Renal pelvis (tissue), 4 donors: ENCODE measurements around the gene LIPN. TPM values are rescaled to one million over a fixed set of nuclear protein-coding genes. Genes with fewer than 3 reads are reported as not detected.

Experiments
- DNase-seq: peaks from one replicate; pipeline ENCODE4 v3.0.0-alpha.2; 2013
- polyA plus RNA-seq, 3 donors: library from polyadenylated mRNA; unstranded; fragments of 120-200 nt; gene quantifications; one replicate each; pipeline ENCODE4 v1.2.1, GENCODE V29; 2013; ENCODE audit not compliant: insufficient read length in 3 of 3

LIPN gene
- polyA plus RNA-seq, 3 donors, result not detected

- DNase-seq, result no peak
Measured at GRCh38 chr10:88782222-88782621, 22.4 kb downstream of the LIPN start.

GRCh38 chr10:88783724-88784123 lies 23.9 kb downstream of the LIPN start:
- DNase-seq, result no peak

- DNase-seq, result no peak
Measured at GRCh38 chr10:88786032-88786770, 26.4 kb downstream of the LIPN start.

- no peak for DNase-seq
Measured at GRCh38 chr10:88787463-88787862, 27.6 kb downstream of the LIPN start.

DNA sequence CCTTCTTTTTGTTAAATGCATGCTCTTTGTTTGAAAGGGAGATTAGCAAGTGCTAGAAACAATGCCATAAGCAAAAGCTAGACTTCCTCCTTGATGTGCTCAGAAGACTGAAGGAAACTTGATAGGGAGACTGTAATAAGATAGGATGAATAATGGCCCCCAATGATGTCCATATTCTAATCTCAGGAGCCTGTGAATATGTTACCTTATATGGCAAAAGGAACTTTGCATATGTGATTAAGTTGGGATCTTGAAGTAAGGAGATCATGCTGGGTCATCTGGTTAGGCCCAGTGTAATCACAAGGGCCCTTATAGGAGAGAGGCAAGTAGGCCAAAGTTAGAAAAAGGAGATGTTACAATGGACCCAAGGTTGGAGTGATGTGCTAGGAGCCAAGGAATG lies 29.1 kb downstream of the LIPN start:
- no peak for DNase-seq

DNA sequence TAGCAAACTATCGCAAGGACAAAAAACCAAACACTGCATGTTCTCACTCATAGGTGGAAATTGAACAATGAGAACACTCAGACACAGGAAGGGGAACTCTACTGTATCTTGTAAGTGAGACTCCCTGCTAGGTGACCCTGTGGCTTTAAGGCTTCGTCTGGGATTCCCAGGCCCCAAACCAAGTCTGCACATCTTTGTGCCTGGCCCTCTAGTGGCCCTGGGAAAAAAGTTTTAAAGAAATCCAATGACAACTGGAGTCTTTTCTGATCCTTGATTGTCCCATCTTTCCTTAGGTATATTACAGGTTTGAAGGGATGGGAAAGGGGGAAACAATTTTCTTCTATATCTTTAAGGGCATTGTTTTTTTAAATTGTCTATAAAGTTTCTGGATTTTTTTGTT lies 32.1 kb downstream of the LIPN start:
- peak; percentile 10 for DNase-seq

GRCh38 chr10:88792661-88793060 lies 32.8 kb downstream of the LIPN start:
- DNase-seq, result no peak

- DNase-seq, result no peak
Measured at GRCh38 chr10:88793712-88794299, 34.0 kb downstream of the LIPN start.

- no peak for DNase-seq
Measured at GRCh38 chr10:88794731-88795130, 34.9 kb downstream of the LIPN start.

DNA sequence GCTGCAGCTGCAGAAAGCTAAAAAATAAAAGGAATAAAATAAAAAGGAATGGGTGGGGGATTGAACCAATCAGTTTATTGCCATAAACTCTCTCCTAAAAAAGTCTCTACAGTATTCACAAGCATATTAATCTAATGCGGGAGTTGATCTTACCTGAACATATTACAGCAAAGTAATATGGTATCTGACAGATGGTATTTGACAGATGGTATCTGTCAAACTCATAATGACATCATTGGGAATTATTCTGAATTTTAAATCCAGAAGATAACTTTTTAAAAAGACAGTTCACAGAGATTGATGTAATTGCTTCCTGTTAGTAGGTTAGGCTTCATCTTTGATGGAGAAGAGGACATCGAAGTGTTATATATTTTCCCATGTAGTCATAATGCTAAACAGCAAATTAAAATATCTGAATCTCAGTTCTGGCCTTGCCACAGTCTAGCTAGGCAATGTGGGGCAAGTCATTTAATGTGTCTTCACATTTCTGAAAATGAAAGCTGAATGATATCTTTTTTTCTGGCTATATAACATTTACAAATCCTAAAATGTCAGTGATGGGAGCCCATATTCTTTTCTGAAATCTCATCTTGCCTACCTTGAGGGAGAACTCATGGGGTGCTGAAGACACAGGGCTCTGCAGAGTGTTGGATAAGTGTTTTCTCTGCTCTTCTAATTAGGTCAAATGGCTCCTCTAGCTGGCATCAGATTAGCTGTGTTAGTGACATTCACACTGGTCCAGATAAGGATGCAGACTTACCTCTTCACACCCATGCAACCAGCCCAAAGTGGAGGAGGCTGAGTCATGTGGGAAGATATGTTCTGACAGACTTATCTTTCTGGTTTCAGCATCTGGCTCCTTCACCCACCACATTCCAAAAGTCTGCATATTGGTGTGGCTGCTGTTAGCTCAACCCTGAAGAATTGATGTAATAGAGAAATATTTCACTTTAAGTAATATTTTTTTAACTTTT lies 40.6 kb downstream of the LIPN start:
- DNase-seq, result no peak

- DNase-seq, result no peak
Measured at GRCh38 chr10:88802523-88803285, 42.9 kb downstream of the LIPN start, which contains the start of gene LIPM. Gene LIPM (plus strand): TSS chr10:88802730. CDS start chr10:88802897, 167 bp downstream.

GRCh38 chr10:88803641-88804040 lies 43.8 kb downstream of the LIPN start:
- DNase-seq, result no peak

DNA sequence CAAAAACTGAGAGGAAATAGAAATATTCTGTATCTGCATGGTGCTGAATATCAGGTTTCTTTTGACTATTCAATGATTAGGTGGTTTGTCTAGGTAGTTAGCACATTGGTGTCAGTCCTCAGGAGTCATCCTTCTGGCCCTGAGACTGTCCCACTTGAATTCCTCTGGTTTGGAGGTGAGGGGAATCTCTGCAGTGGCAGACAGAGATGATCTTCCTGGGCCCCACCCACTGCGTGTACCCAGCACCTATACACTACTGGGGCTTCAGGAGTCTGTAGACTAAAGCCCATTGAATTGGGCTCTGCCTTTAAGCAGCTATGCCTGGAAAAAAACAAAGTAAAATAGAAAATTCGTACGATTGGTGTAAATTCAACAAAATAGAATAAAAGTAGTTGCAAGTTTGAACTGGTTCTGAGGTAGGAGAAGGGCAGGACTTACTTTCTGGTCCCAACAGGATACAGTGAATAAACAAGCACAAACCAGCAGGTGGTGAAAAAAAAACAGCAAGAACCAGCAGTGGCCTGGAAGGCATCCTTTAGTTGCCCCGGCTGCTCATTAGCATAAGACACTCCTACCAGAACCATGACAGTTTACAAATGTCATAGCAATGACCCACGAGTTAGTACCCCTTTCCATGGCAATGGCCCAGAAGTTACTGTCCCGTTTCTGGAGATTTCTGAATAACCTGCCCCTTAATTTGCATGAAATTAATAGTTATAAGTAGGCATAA lies 44.4 kb downstream of the LIPN start:
- DNase-seq, result no peak

GRCh38 chr10:88805361-88805760 lies 45.5 kb downstream of the LIPN start:
- DNase-seq, result no peak

GRCh38 chr10:88805924-88806323 lies 46.1 kb downstream of the LIPN start:
- DNase-seq, result no peak

GRCh38 chr10:88809621-88810020 lies 49.8 kb downstream of the LIPN start:
- no peak for DNase-seq

DNA sequence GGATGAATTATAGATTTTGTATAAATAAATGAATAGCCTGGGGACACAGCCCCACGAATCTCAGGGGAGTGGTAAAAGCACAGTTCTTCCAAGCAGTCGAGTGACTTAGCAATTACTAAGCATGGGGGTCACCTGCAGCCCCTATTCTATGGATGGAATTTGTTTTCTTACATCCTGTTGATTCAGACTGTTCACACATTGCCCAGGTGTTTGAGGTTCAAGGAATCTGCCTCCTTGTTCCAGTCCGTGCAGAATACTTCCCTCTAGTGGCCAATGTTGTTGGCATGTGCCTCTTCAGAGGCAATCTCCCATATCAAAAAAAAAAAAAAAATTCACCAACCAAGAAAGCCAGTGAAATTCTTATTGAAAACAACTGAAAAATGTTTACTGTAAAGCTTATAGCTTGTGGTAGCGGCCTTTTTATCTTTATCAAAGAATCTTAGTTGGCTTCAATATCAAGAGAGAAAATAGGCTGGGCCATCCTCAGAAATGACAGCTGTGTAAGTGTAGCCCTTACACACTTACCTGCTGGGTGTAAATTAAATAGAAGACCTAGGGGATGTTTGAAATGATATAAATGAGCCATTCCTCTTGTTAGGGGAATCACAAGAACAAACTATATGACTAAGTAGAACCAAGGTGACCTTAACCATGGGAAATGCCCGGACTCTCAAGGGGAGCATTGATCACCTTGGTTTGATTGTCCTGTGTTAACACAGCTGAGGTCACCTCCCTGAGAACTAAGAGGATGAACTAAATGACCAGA lies 50.6 kb downstream of the LIPN start:
- DNase-seq, result peak; percentile 45

DNA sequence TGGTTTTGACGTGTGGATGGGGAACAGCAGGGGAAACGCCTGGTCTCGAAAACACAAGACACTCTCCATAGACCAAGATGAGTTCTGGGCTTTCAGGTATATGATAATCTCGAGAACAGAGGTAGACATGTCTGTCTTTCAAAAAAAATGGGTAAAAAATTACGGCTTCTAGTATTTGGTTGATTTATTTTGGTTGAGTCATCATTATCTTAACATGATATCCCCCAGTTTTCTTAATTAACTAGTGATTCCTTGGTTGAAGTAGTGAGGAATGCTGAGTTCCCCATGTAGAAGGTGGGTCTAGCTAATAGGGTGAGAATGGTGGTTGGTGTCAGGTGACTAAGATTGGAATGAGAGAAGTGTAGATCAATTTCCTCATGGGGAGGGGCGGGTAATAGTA lies 53.4 kb downstream of the LIPN start:
- no peak for DNase-seq

DNA sequence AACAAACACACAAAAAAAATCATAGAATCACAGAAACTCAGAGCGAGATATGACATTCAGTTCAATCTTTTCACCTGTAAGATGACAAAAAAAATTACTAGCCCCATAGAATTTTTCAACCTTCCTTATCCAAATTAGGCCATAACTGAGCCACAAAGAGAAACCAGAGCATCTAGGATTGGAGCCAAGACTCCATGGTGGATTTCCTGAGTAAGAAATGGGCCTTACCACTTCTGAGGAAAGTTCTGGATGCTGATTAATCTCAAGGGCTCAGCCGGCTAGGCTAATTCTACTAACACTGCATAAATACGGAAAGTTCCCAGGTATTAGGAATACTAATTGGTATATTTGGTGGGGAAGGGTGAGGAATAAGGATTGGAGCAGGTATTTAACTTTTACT lies 59.5 kb downstream of the LIPN start:
- no peak for DNase-seq

DNA sequence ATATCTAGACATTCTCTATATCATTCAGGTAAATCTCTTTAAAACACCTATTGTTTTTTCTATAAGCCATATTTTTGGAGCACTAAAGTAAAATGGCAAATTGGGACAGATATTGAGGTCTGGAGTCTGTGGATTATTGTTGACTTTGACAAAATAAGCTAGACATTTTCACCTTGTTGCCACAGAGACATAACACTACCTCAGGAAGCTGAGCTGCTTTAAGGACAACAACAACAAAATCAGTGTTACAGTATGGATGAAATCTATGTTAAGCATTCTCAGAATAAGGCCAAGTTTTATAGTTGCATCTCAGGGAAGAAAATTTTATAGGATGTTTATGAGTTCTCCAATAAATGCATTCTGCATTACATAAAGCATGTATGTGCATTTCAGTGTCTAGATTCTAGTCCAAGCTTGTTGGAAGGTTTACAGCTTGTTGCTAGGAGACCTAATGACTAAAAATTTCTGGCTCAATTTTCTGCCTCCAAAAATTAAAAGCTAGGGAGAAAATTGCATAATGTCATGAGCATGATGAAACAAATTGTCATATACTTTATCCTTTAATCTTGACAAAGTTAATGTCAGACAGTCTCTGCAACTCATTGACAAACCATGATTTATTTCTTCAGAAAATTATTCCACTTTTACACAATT lies 61.1 kb downstream of the LIPN start:
- DNase-seq, result peak; percentile 47
